OCI-LY3 (cell line): Measurements from ENCODE around the gene CARD14.

Experiments used
- CTCF ChIP-seq: fragments of 200-600, 300-600 bp; sonication (generic); IDR thresholded peaks from 2 replicates; pipeline ENCODE4 v1.5.1; 2014; ENCODE audit warnings: antibody characterized with exemption, low read length, low read depth
- EZH2phosphoT487 ChIP-seq: fragments of 200-600 bp; shearing (Covaris generic); IDR thresholded peaks from 2 replicates; pipeline ENCODE4 v1.6.1; 2018; ENCODE audit warnings: antibody characterized with exemption, mixed run types, low read depth

GRCh38 chr17:80180192-80180591, 10.4 kb downstream of the CARD14 start:
- TF ChIP-seq CTCF (no peak), EZH2phosphoT487 (no peak)
